Aorta (tissue), 5 donors: Measurements from ENCODE around the gene PRTG. TPM values are rescaled to one million over a fixed set of nuclear protein-coding genes. Genes with fewer than 3 reads are reported as not detected.
"Not testable (repeated sequence)": the region's sequence is repeated elsewhere in the genome, so short reads cannot be mapped to it uniquely, and the experiment has no call there.

Experiments used
- ATAC-seq: fragments of 200-7000 bp; cut with Tn5 transposase; one replicate; pipeline ENCODE4 v1.9.1; 2022; ENCODE audit warnings: moderate library complexity; ENCODE audit not compliant: low FRiP score
- DNase-seq, 2 donors: peaks; one replicate each; pipeline ENCODE4 v3.0.0-alpha.2; 2020
- H3K27ac ChIP-seq, 2 donors: one replicate each; pipeline ENCODE4 v1.5.1; 2013; ENCODE audit warnings: low read length in 2 of 2, mild to moderate bottlenecking in 2 of 2, moderate library complexity in 2 of 2, control low read depth in 1 of 2, inconsistent platforms in 1 of 2, low read depth in 1 of 2
- H3K27me3 ChIP-seq, 2 donors: one replicate each; pipeline ENCODE4 v1.6.1; 2013; ENCODE audit warnings: control low read depth in 1 of 2, low read length in 1 of 2, mild to moderate bottlenecking in 1 of 2, moderate library complexity in 1 of 2; ENCODE audit not compliant: insufficient read depth in 2 of 2, control insufficient read depth in 1 of 2
- H3K36me3 ChIP-seq, 2 donors: one replicate each; pipeline ENCODE4 v1.6.1; 2013; ENCODE audit warnings: control low read depth in 1 of 2, low read length in 1 of 2, mild to moderate bottlenecking in 1 of 2; ENCODE audit not compliant: insufficient read depth in 2 of 2, control insufficient read depth in 1 of 2
- H3K4me1 ChIP-seq, 2 donors: one replicate each; pipeline ENCODE4 v1.6.1; 2013; ENCODE audit warnings: low read length in 2 of 2, control low read depth in 1 of 2, mild to moderate bottlenecking in 1 of 2, moderate library complexity in 1 of 2; ENCODE audit not compliant: insufficient read depth in 2 of 2, control insufficient read depth in 1 of 2
- H3K4me3 ChIP-seq, 2 donors: one replicate each; pipeline ENCODE4 v1.5.1; 2013; ENCODE audit warnings: low read length in 2 of 2, control low read depth in 1 of 2, mild to moderate bottlenecking in 1 of 2
- H3K9me3 ChIP-seq: one replicate; pipeline ENCODE4 v1.6.1; 2013; ENCODE audit warnings: mild to moderate bottlenecking, low read length; ENCODE audit not compliant: control insufficient read depth
- WGBS, 2 donors: extraction: QIAGEN DNeasy Blood & Tissue Kit; methylation state at CpG; one replicate each; pipeline ENCODE4 v1.1.7; 2013; 5-methylcytosine and 5-hydroxymethylcytosine counted together
- intact Hi-C, 2 donors: fragments of 100-400 bp; cut with DNase I; formaldehyde crosslinking; loops; one replicate each; pipeline versions ENCODE4 v1.14.2 to v1.15.0; 2022
- polyA plus RNA-seq, 2 donors: library from polyadenylated mRNA; stranded (reverse); fragments of 200-250 nt; gene quantifications; one replicate each; pipeline ENCODE4 v1.2.3, GENCODE V29; 2013
- total RNA-seq, 2 donors: library from RNA; stranded (reverse); fragmentation: NEBNext Ultra II Directional; extraction: Animal tissue kit (Norgen Biotek cat#: 25700); gene quantifications; one replicate each; pipeline ENCODE4 v1.2.1, GENCODE V29; 2021
- donor health status: healthy with polysubstance abuse.
- donor health status: Bipolar disorder and iron deficiency.
- donor health status: DM: no; HTN: no; CAD: no.
- donor health status: DM: no; HTN: no; CAD: no.
- donor health status: DM: yes; HTN: yes; CAD: no.

Gene PRTG
- total and polyA plus RNA-seq, 4 donors = 0.13 to 4.4 (median 2.1) TPM; not detected in 1

- 56 to 64% methylated on average over 8 of the region's 8 CpGs for WGBS, 2 donors
Measured at GRCh38 chr15:55695432-55695831, 47.5 kb downstream of the PRTG start.

GRCh38 chr15:55694652-55695150 is 48.3 kb downstream of the PRTG start:
- intact Hi-C loops = no loop called here
- 74 to 76% methylated on average over 4 of the region's 4 CpGs for WGBS, 2 donors
- no peak for ATAC-seq

More at GRCh38 chr15:55695432-55695831, 47.5 kb downstream of the PRTG start:
- intact Hi-C loops = no loop called here
- Histone ChIP-seq H3K36me3 (no peaks in the 10 kb centered on the region), H3K27me3 (no peaks in the 10 kb centered on the region), H3K9me3 (no peaks in the 10 kb centered on the region), H3K4me3 (no peak overlapping the region), H3K4me1 (no peaks in the 10 kb centered on the region), H3K27ac (no peak overlapping the region)
- DNase-seq (no peak), ATAC-seq (no peak)

GRCh38 chr15:55693116-55693515 is 49.8 kb downstream of the PRTG start:
- H3K4me1 ChIP-seq, intact Hi-C loops, H3K27ac ChIP-seq, ATAC-seq, H3K27me3 ChIP-seq, H3K4me3 ChIP-seq, DNase-seq, H3K9me3 ChIP-seq, H3K36me3 ChIP-seq: not testable (repeated sequence)
- 97 to 98% methylated on average over 14 of the region's 14 CpGs for WGBS, 2 donors

More at GRCh38 chr15:55694652-55695150, 48.3 kb downstream of the PRTG start:
- Histone ChIP-seq H3K27me3 (no peaks in the 10 kb centered on the region), H3K4me3 (no peak overlapping the region), H3K9me3 (no peaks in the 10 kb centered on the region), H3K27ac (no peak overlapping the region), H3K4me1 (no peaks in the 10 kb centered on the region), H3K36me3 (no peaks in the 10 kb centered on the region)
- no peak for DNase-seq

DNA sequence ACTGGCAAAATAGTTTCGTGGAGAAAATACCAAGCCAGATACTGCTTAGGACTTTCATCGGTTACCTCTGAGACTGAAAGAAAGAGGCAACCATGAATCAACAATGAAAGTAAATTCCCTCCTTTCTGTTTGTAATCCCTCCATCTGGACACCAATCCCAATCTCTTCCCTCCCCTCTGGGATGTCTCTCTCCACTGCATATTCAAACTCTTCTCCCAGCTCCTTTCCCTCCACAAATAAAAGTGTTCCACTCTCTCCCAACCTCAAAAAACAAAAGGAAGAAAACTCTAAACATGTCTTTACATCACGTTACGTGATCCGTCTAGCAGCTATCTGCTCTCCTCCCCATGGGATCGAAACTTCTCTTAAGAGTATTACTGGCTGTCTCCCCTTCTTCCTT is 55.2 kb downstream of the PRTG start:
- intact Hi-C loops = no loop called here
- Histone ChIP-seq H3K27me3 (no peaks in the 10 kb centered on the region), H3K27ac (no peak overlapping the region), H3K4me1 (no peaks in the 10 kb centered on the region), H3K4me3 (no peak overlapping the region), H3K9me3 (no peaks in the 10 kb centered on the region), H3K36me3 (no peaks in the 10 kb centered on the region)
- DNase-seq (no peak), ATAC-seq (no peak)
- 91 to 92% methylated on average over 6 of the region's 6 CpGs for WGBS, 2 donors

GRCh38 chr15:55685286-55685685 is 57.7 kb downstream of the PRTG start:
- intact Hi-C loops = no loop called here
- Histone ChIP-seq H3K4me1 (no peaks in the 10 kb centered on the region), H3K27me3 (no peaks in the 10 kb centered on the region), H3K9me3 (no peaks in the 10 kb centered on the region), H3K36me3 (no peaks in the 10 kb centered on the region), H3K27ac (no peak overlapping the region), H3K4me3 (no peak overlapping the region)
- 74 to 76% methylated on average over 1 of the region's 1 CpG for WGBS, 2 donors
- ATAC-seq (no peak), DNase-seq (no peak)

GRCh38 chr15:55683376-55683775 is 59.6 kb downstream of the PRTG start:
- Histone ChIP-seq H3K27ac (no peak overlapping the region), H3K9me3 (no peaks in the 10 kb centered on the region), H3K27me3 (no peaks in the 10 kb centered on the region), H3K4me3 (no peak overlapping the region), H3K4me1 (no peaks in the 10 kb centered on the region), H3K36me3 (no peaks in the 10 kb centered on the region)
- intact Hi-C loops = no loop called here
- DNase-seq (no peak), ATAC-seq (no peak)

DNA sequence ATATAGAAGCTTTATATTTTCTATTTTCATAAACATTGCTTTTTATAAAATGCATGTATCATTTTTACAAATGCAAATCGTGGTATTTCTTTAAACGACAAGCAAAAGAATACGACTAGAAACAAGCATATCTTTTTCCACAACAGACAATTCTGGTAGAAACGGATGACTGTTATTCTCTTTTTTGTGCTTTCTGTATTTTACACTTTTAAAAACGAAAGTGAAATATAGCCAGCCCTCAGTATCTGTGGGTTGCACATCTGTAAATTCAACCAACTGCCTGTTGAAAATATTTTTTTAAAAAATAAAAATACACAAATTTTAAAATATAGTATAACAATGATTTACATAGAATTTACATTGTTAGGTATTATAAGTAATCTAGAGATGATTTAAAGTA is 61.3 kb downstream of the PRTG start:
- Histone ChIP-seq H3K4me1 (no peaks in the 10 kb centered on the region), H3K9me3 (no peaks in the 10 kb centered on the region), H3K4me3 (no peak overlapping the region), H3K27ac (no peak overlapping the region), H3K27me3 (no peaks in the 10 kb centered on the region), H3K36me3 (no peaks in the 10 kb centered on the region)
- intact Hi-C loops = no loop called here
- 92% methylated on average over 5 of the region's 5 CpGs for WGBS, 2 donors
- DNase-seq (no peak), ATAC-seq (no peak)

- intact Hi-C loops = no loop called here
- DNase-seq (no peak), ATAC-seq (no peak)
- no peak overlapping the region for H3K27ac ChIP-seq
- no peaks in the 10 kb centered on the region for H3K36me3 ChIP-seq
- H3K27me3 ChIP-seq = no peaks in the 10 kb centered on the region
- H3K9me3 ChIP-seq = no peaks in the 10 kb centered on the region
- WGBS, 2 donors = 87 to 93% methylated on average over 2 of the region's 2 CpGs
- H3K4me3 ChIP-seq = no peak overlapping the region
- no peaks in the 10 kb centered on the region for H3K4me1 ChIP-seq
Measured at GRCh38 chr15:55676507-55676906, 66.4 kb downstream of the PRTG start.

- no peak for DNase-seq
- no peaks in the 10 kb centered on the region for H3K36me3 ChIP-seq
- intact Hi-C loops = no loop called here
- H3K4me3 ChIP-seq = no peak overlapping the region
- no peak for ATAC-seq
- WGBS, 2 donors = 94 to 95% methylated on average over 10 of the region's 10 CpGs
- H3K27me3 ChIP-seq = no peaks in the 10 kb centered on the region
- H3K4me1 ChIP-seq = no peaks in the 10 kb centered on the region
- H3K9me3 ChIP-seq = no peaks in the 10 kb centered on the region
- H3K27ac ChIP-seq = no peak overlapping the region
Measured at GRCh38 chr15:55673287-55673686, 69.7 kb downstream of the PRTG start.
